Fibroblast of skin of right biceps (primary cell): Measurements from ENCODE around the gene PCSK5.
"Not testable (repeated sequence)": the region's sequence is repeated elsewhere in the genome, so short reads cannot be mapped to it uniquely, and the experiment has no call there.

Experiments used
- DNase-seq: peaks from one replicate; pipeline ENCODE4 v3.0.0-alpha.2; 2013

PCSK5 gene

DNA sequence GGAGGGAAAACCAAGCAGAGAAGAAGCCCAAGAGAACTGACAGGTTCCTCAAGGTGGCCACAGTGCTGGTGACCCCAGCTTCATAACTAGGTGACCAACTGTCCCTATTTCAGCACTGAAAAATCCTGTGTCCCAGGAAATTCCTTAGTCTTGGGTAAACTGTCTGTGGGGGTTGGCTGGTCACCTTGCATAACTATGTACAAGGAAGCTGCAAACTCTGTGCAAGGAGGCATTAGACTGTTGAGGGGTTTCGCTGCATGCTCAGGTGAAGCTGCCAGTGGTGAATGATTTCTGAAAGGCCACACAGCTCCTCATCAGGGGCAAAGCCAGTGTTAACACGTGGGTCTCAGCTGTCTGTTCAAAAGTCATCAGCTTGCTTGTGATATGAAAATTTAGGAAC lies 36.9 kb downstream of the PCSK5 start:
- DNase-seq = no peak

DNA sequence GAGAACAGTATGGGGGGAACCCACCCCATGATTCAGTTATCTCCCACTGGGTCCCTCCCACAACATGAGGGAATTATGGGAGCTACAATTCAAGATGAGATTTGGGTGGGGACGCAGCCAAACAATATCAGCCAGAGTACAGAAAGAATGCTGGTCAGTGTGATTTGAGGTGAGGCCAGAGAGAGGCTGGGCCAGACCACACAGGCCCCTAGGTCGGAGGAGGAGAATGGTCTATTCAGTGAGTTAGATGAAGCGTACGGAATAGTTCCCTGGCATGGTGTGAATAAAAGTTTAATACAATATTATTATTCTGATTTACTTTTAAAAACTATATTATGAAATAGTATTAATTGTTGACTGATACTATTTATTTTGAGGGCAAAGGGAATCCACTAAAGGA lies 39.7 kb downstream of the PCSK5 start:
- no peak for DNase-seq

DNA sequence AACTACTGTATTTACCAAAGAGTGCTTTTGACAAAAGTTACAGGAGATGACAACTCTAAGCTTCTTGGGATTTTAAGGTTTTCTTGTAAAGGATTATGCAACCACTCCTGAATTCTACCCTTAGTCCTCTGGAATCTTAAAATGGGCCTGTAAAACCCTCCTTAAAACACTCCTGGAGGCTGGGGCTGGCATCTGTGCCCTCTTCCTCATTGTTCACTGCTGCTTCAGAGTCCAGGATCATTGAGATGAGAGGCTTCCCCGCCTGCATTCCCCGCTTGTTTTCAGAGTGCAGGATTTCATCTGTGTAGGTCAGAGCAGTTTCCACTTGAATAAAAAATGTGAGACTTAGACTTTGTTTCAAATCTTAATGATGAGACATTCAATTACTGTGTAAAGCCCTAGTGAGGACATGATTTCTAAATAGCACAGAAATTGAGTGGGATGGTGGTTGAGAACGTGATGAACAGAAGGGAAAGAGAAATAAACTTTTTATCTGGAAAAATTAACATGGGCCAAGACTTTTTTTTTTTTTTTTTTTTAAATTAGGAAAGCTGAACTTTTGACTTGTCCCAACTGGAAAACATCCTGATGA lies 40.4 kb downstream of the PCSK5 start:
- no peak for DNase-seq

DNA sequence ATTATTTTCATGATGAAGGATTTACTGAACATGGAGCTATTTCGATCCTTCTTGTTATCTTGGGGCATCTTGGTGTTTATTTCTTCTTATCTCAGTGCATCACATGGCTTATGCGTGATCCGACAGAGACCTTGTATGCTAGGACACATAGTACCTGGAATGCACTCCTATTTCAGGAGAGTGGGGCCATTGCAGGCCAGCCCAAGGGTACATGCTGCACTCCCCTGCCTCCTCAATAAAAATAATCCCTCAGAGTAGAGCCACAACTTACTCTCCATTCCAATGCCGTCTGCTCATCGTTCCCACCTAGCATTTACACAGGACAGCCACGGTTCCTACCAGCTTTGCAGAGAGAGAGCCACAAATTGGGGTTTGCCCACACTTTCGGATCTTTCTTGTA lies 43.5 kb downstream of the PCSK5 start:
- DNase-seq = no peak

DNA sequence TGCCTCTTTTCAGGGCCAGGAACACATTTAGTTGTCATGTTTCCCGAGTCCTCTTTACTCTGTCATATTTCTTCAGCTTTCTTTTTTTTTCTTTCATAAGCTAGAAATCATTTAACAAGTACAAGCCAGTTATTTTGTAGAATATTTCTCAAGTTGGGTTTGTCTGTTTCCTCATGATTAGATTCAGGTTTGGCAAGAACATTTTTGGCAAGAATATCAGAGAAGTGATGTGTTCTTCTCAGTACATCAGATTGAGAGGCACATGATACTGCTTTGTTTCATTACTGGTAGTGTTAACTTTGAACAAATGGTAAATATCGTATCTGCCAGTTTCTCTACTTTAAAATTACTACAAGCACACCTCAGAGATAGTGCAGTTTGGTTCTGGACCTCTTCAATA lies 45.1 kb downstream of the PCSK5 start:
- DNase-seq = no peak

DNA sequence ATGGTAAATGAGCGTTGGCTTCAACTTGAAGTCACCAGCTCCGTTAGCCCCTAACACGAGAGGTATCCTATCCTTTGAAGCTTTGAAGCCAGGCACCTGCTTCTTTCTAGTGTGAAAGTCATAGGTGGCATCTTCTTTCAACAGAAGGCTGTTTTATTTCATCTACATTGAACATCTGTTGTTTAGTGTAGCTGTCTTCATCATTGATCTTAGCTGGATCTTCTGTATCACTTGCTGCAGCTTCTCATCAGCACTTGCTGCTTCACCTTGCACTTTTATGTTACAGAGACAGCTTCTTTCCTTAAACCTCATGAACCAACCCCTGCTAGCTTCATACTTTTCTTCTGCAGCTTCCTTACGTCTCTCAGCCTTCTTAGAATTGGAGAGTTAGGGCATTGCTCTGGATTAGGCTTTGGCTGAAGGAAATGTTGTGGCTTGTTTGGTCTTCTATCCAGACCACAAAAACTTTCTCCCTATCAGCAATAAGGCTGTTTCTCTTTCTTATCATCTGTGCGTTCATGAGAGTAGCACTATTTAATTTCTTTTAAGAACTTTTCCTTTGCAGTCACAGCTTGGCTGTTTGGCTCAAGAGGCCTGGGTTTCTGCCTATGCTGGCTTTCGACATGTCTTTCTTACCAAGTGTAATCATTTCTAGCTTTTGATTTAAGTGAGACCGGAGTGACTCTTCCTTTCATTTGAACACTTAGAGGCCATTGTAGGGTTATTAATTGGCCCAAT lies 47.2 kb downstream of the PCSK5 start:
- no peak for DNase-seq

DNA sequence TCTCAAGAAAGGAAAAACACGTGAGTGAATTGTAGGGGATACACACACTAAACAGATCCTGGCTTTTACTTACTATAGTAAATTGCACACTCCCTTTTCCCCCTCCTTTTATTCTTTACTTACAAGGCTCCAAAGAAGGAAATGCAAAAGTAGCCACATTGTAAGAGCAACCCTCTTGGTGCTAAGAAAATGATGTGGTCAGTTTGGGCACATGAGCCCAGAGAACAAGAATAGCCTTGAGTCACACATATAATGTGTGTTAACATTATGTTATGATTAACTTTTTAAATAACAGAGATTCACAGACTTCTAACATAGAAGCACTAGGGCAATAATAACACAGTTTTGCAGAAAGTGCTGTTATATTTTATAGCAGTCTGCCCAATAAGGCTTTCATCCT lies 48.5 kb downstream of the PCSK5 start:
- no peak for DNase-seq

DNA sequence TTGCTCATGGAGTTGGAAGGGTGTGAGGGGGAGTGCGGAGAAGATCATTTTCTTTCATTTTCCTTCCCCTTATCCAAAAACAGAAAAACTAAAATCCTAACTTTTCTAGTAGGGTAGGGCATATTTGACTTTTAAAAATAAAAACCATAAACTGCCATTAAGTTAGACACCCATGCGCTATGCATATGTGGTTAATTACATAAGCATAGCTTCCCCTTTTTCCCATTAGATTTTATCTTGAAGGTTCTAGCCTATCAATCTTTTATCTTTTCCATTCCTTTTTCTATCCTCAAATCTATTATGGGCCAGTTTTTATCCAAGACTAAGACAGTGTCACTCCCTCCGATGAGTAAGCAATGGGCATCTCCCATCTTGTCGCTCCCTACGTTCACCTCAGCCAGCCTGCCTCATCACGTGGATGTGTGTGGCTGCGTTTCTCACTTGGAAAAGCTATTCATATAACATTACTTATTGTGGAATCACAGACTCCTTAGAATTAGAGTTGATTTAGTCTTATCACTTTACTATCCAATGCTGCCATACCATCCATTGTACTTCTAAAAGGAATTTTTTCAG lies 49.2 kb downstream of the PCSK5 start:
- no peak for DNase-seq

DNA sequence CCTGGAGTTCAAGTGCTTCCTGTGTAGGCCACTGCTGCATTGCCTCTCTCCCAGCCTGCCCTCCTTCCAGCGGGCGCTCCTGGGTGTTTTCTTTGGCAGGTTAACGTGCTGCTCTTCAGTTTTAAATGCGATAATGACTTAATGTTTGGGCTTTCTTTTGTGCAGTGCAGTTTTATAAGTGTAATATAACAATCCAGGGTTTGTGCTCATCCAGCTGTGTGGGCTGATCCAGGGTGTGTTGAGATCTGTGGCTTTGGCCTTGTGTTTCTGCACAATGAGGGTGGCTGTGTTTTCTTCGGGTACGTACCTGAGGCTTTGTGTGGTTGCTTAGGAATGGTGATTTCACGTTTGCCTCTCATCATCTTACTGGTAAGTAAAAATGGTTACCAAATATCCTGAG lies 50.6 kb downstream of the PCSK5 start:
- no peak for DNase-seq

DNA sequence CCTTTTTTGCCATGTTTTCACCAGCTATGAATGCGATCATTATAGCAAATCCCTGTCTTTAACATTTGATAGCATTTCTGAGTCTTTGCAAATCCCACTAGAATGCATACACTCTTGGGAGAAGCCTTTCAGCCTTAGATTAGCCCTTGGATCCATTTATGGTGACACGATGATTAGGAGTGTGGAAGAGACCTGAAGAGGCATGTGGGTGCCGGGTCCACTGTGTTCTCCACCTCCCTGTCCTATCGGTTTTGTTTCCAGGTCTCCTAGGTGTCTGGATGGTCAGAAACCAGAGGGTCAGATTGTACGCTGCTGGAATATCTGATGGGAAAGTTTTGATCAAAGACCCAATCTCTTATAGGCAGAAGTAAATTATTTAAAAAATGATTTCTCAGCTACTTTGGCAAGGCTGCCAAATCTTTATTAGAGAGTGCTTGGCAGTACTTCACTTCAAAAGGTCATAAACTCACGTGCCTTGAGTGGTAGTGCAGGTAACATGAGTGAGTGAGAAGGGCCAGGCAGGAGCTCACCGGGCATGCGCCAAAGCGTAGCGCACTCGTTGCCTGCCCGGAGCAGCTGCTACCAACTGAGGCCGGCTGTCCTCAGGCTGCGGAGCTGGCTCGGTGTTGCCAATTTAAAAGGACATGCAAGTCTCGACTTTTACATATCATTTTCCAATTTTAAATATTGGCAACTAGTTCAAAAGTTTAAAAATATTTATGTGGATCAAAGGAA lies 51.3 kb downstream of the PCSK5 start:
- no peak for DNase-seq

DNA sequence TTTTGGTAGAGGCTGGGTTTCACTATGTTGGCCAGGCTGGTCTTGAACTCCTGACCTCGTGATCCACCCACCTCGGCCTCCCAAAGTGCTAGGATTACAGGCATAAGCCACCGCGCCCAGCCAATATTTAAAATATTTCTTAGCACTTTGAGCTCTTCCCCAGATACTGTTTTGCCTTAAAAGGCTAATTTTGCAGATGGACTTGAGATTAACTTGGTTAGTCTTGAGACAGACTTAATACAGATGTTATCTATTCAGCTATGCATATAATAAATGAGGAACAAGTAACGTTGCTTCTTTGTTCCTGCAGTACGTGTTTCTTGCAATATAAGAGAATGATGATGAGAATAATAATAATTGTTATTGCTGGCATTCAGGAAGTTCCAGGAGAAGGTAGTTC lies 56.3 kb downstream of the PCSK5 start:
- DNase-seq = no peak

DNA sequence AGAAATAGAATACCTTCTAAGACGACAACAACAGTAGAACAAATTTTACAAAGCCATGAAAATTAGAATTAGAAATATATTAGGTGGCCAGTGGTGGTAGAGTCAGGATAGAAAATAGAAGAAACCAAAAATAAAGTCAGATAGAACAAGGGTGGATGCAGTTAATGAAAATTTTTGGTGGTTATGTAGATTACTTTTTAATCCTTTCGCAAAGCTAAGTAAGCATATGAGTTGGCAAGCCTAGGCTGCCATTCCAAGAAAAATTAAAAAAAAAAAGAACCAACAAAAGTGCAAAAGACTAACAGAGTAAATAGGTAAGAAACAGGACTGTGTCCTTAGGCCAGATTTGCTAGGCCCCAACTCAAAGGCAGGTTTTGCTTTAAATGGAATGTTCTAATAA lies 56.8 kb downstream of the PCSK5 start:
- DNase-seq = no peak

DNA sequence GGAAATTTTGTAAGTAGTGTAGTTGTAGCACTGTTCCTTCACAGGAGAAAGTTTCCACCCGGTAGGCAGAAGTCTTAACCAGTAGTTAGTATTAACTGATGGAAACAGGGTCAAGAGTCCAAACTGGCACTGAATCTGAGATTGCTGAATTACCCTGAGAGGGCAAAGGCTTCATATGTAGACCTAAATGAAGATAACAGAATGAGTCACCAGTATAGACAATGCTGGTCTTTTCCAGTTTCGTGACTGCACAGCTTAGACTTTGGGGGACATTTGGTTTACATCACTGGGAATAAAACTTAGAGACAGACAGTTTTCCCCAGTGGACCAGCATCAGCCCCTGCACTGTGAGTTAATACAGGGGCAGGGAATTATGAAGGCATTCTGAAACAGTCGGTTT lies 60.5 kb downstream of the PCSK5 start:
- DNase-seq = no peak

DNA sequence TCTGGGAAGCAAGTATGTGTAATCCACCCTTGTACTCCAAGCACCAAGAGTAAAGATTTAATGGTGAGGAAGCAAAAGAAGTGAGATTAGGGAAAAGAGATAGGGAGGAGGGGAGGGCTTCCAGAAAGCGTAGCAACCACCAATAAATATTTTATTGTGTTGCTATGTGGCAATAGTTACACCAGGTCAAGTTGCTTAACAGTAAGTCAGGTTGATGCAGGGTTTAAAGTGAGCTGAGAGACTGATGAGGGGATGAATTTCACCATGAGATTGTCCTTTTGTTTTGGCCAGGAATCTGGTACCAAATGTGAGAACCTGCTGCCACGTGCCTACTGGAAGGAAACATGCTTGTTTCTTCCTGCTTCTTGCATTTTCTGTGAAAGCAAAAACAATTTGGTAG lies 62.7 kb downstream of the PCSK5 start:
- no peak for DNase-seq

DNA sequence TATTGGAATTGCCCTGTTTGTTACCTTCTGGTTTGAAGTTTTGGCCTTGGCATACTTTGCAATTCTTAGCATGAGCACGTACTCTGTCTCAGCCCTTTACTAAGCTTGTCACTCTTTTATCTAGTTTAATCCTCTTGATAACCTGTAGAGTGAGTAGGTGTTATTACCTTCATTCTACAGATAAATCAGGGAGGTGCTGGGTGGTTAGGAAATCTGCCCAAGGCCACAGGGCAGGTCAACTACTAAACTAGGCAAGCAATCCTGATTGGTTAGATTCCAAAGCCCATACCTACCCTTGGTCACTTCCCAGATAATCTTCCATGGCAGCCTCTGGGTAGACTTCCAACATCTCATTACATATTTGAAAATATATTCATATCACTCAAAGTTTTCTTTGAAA lies 65.7 kb downstream of the PCSK5 start:
- DNase-seq = no peak

DNA sequence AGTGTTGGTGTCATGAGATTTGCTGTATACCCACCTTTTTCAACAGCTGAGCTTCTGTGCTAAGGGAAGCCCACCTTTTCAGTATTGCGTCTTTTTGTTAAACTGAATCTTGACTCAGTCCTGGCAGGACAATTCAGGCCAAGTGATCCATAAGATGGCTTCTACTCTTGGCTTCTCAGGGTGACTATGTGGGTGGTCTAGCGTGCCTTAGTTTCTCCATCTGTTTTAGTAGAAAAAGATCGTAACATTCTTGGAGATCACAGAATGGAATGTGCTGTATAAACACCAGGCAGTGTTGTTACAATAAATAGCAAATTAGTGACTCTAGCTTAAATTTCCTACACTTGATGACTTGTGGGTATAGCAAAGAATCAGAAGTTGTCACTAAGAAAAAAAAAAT lies 66.6 kb downstream of the PCSK5 start:
- DNase-seq = peak; percentile 13

DNA sequence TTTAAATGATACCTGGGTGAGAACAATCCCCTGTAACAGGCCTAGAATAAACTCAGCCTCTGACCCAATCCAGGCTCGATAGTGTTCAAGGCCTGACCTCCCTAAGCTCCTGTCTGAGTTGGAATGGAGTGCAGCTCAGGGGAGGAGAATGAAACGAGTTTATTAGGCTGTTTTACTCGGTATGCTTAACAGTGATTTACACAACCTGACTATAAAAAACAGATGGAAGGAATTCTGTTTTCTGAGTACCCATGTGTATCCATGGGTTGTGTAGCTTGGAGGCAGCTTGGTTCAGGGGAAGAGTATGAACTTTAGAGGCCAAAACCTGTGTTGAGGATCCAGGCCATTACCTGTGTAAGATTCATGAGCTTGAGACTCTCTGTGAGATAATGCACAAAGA lies 67.8 kb downstream of the PCSK5 start:
- no peak for DNase-seq

DNA sequence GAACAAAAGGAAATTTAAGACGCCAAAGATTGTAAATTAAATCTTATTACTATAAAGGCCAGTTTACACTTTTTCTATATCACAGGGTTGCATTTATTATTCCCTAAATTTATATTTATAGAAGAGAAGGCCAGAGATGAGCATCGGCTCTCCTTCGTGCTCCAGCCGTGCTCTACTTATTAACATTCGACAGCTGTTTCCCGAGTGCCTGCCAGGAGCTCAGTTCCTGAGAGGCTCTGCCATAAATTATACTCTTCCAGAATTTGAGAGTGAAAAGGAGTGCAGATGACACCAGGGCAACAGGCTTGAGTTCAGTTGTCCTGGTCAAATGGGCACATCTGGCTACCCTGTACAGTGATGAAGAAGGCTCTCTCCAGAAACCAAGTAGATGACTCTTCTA lies 70.1 kb downstream of the PCSK5 start:
- DNase-seq = no peak

DNA sequence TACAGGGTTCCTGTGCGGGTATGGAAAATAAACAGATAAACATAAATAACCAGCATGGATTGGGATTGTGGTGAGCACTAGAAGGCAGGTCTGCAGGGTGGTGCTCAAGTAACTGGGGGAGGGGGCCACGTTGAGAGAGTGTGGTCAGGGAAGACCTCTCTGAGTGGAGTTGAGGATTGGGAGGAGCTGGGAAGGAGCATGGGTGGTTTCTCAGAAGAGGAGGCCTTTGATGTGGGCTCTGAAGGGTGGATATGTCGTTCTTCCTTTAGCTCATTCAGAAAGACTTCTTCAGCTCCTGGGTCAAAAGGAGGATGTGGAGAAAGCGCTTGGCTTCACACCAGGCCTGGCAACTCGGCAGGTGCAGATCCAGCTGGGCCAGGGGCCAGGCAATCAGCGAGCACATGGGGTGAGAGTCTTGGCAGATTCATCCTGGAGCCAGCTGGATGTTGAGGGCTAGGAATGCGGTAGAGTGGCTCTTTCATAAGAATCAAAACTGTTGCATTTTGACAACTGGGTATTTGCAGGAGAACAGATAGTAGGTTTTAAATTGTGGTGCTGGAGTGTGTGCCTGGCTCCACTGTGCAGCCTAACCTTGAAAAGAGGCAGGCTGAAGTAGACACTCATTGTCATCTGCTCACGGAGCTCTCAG lies 71.7 kb downstream of the PCSK5 start:
- DNase-seq = no peak

DNA sequence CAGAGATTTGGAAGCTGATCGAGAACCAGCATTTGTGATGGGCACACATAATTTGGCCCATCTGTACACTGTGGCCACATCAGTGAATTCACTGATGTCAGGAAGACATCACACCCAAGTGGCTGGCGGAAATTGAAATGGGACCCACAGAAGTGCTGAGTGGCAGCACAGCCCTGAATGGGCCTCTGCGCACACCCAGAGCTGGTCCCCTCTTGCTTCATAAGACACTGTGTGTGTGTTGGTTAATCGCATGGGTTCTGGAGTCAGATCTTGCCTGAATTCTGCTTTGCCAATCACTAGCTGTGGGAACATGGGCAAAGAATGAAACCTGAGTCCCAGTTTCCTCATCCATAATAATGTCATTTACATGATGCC lies 72.2 kb downstream of the PCSK5 start:
- no peak for DNase-seq

DNA sequence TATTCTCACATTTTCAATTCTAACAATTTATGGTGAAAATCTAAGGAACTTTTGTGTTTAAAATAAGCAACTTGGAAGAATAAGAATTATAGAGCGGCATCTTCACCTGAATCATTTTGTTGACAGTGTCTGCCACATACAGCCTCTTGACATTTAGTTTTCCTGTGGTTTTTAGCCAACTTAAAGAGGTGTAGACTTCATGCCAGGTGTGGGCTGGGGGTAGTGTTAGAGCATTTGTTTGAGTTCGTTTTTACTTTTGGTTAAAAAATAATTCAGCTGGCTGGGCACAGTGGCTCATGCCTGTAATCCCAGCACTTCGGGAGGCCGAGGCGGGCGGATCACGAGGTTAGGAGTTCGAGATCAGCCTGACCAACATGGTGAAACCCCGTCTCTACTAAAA lies 72.8 kb downstream of the PCSK5 start:
- not testable (repeated sequence) for DNase-seq

DNA sequence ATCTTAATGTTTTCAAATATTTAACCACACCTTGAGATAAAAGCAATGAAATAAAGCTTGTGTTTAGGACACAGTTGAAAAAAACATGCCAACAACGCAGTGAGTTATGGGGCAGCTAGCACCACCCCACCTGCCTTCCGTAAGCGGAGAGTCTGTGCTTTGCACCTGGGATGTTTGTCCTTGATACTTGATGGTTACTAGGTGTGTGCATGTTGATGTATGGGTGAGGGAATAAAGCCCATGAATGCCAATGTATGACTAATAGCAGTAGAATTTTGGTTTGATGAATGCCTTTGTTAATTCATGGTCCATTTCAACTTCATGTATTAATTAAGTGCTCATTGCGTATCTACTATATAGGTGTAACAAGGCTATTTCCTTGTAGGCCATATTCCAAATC lies 74.0 kb downstream of the PCSK5 start:
- DNase-seq = peak; percentile 12

DNA sequence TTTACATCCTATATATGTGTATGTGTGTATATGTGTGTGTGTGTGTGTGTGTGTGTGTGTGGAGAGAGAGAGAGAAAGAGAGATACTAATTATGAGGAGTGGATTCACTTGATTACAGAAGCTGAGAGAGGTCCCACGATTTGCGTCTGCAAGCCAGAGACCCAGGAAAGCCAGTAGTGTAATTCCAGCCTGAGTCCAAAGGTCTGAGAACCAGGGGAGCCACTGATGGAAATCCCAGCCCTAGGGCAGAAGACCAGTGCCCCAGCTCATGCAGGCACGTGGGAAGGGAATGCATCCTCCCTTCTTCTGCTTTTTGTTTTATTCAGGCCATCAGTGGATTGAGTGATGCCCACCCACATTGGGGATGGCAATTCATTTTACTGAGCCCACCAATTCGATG lies 74.8 kb downstream of the PCSK5 start:
- DNase-seq = no peak

DNA sequence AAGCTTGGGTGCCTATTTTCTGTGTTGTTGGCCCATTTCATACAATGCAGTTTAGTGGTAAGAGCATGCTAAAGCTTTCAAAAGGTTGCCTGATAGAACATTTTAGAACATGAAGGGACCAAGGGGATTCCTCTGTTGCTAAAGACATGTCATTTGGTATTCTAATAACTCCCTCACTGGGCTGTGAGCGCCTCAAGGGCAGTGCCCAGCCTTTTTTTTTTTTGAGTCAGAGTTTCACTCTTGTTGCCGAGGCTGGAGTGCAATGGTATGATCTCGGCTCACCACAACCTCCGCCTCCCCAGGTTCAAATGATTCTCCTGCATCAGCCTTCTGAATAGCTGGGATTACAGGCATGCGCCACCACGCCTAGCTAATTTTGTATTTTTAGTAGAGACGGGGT lies 77.1 kb downstream of the PCSK5 start:
- DNase-seq = no peak
